HepG2 (cell line): Measurements from ENCODE around the gene KRT73.

Source experiments
- CTCF ChIP-seq: sonication (generic); formaldehyde crosslinking; IDR thresholded peaks from 2 replicates; pipeline ENCODE4 v1.5.0; 2020; ENCODE audit warnings: mild to moderate bottlenecking, missing genetic modification reagents, moderate library complexity
- ERF ChIP-seq: IDR thresholded peaks from 2 replicates; pipeline ENCODE4 v1.6.1; 2018; ENCODE audit warnings: missing biosample characterization, missing genetic modification reagents
- EZH2 ChIP-seq: conservative IDR thresholded peaks from 2 replicates; pipeline ENCODE4 v1.6.1; 2012; ENCODE audit warnings: mild to moderate bottlenecking, low read depth, low read length, moderate library complexity
- KAT8 ChIP-seq: IDR thresholded peaks from 2 replicates; pipeline ENCODE4 v1.6.1; 2016; ENCODE audit warnings: missing genetic modification reagents, missing compliant biosample characterization
- NONO ChIP-seq, 2 experiments: fragments of 450-650 bp in 1 of 2; sonication (generic) in 1 of 2; formaldehyde crosslinking in 1 of 2; IDR thresholded peaks in 1 of 2; conservative IDR thresholded peaks in 1 of 2; 2 replicates each; pipeline versions ENCODE4 v1.6.1 to v1.8.0; 2017 to 2022; ENCODE audit warnings: mild to moderate bottlenecking in 1 of 2, missing genetic modification reagents in 1 of 2, moderate library complexity in 1 of 2
- PATZ1 ChIP-seq: sonication (generic); formaldehyde crosslinking; IDR thresholded peaks from 2 replicates; pipeline ENCODE4 v1.4.0; 2020; ENCODE audit warnings: missing genetic modification reagents
- POLR2A ChIP-seq, 2 experiments: IDR thresholded peaks; 2 replicates each; pipeline ENCODE4 v1.6.1; 2011; ENCODE audit warnings: low read depth in 2 of 2, low read length in 2 of 2, mild to moderate bottlenecking in 1 of 2, moderate library complexity in 1 of 2; ENCODE audit not compliant: insufficient read depth in 1 of 2
- ZBTB34 ChIP-seq: sonication (generic); formaldehyde crosslinking; IDR thresholded peaks from 2 replicates; pipeline ENCODE4 v1.8.0; 2022; ENCODE audit warnings: mild to moderate bottlenecking, missing genetic modification reagents
- ZC3H4 ChIP-seq: sonication (generic); formaldehyde crosslinking; IDR thresholded peaks from 2 replicates; pipeline ENCODE4 v1.4.0; 2020; ENCODE audit warnings: missing genetic modification reagents, borderline replicate concordance
- TF ChIP-seq, protein P1 (sequence below): sonication (generic); formaldehyde crosslinking; IDR thresholded peaks from 2 replicates; pipeline ENCODE4 v1.4.0; 2020; ENCODE audit warnings: missing genetic modification reagents, borderline replicate concordance
- TF ChIP-seq, protein P2 (sequence below): IDR thresholded peaks from 2 replicates; pipeline ENCODE4 v1.6.1; 2016; ENCODE audit warnings: low read depth
- TF ChIP-seq, protein P3 (sequence below): IDR thresholded peaks from 2 replicates; pipeline ENCODE4 v1.6.1; 2016; ENCODE audit warnings: low read depth, missing genetic modification reagents, missing compliant biosample characterization

GRCh38 chr12:52616680-52617402 is 1.5 kb downstream of the KRT73 start:
- TF ChIP-seq ZC3H4 (no peak), PATZ1 (no peak), POLR2A (IDR thresholded peaks at IDR 0.05; ENCODE audit: insufficient read depth in 1 of 2, low read depth in 2 of 2, low read length in 2 of 2) (no peak), ZBTB34 (CRISPR knock-in tag) (no peak), EZH2 (no peak), NONO (IDR thresholded peaks at IDR 0.05) (no peak), NONO (CRISPR knock-in tag; conservative IDR thresholded peaks at IDR 0.05) (no peak), CTCF (CRISPR knock-in tag) (no peak), ERF (no peak), KAT8 (CRISPR knock-in tag) (no peak)
- TF ChIP-seq, protein P1, sequence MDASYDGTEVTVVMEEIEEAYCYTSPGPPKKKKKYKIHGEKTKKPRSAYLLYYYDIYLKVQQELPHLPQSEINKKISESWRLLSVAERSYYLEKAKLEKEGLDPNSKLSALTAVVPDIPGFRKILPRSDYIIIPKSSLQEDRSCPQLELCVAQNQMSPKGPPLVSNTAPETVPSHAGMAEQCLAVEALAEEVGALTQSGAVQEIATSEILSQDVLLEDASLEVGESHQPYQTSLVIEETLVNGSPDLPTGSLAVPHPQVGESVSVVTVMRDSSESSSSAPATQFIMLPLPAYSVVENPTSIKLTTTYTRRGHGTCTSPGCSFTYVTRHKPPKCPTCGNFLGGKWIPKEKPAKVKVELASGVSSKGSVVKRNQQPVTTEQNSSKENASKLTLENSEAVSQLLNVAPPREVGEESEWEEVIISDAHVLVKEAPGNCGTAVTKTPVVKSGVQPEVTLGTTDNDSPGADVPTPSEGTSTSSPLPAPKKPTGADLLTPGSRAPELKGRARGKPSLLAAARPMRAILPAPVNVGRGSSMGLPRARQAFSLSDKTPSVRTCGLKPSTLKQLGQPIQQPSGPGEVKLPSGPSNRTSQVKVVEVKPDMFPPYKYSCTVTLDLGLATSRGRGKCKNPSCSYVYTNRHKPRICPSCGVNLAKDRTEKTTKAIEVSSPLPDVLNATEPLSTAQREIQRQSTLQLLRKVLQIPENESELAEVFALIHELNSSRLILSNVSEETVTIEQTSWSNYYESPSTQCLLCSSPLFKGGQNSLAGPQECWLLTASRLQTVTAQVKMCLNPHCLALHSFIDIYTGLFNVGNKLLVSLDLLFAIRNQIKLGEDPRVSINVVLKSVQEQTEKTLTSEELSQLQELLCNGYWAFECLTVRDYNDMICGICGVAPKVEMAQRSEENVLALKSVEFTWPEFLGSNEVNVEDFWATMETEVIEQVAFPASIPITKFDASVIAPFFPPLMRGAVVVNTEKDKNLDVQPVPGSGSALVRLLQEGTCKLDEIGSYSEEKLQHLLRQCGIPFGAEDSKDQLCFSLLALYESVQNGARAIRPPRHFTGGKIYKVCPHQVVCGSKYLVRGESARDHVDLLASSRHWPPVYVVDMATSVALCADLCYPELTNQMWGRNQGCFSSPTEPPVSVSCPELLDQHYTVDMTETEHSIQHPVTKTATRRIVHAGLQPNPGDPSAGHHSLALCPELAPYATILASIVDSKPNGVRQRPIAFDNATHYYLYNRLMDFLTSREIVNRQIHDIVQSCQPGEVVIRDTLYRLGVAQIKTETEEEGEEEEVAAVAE (CRISPR knock-in tag), result no peak
- TF ChIP-seq, protein P2, sequence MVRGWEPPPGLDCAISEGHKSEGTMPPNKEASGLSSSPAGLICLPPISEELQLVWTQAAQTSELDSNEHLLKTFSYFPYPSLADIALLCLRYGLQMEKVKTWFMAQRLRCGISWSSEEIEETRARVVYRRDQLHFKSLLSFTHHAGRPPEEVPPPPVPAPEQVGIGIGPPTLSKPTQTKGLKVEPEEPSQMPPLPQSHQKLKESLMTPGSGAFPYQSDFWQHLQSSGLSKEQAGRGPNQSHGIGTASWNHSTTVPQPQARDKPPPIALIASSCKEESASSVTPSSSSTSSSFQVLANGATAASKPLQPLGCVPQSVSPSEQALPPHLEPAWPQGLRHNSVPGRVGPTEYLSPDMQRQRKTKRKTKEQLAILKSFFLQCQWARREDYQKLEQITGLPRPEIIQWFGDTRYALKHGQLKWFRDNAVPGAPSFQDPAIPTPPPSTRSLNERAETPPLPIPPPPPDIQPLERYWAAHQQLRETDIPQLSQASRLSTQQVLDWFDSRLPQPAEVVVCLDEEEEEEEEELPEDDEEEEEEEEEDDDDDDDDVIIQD (CRISPR knock-in tag), result no peak
- TF ChIP-seq, protein P3, sequence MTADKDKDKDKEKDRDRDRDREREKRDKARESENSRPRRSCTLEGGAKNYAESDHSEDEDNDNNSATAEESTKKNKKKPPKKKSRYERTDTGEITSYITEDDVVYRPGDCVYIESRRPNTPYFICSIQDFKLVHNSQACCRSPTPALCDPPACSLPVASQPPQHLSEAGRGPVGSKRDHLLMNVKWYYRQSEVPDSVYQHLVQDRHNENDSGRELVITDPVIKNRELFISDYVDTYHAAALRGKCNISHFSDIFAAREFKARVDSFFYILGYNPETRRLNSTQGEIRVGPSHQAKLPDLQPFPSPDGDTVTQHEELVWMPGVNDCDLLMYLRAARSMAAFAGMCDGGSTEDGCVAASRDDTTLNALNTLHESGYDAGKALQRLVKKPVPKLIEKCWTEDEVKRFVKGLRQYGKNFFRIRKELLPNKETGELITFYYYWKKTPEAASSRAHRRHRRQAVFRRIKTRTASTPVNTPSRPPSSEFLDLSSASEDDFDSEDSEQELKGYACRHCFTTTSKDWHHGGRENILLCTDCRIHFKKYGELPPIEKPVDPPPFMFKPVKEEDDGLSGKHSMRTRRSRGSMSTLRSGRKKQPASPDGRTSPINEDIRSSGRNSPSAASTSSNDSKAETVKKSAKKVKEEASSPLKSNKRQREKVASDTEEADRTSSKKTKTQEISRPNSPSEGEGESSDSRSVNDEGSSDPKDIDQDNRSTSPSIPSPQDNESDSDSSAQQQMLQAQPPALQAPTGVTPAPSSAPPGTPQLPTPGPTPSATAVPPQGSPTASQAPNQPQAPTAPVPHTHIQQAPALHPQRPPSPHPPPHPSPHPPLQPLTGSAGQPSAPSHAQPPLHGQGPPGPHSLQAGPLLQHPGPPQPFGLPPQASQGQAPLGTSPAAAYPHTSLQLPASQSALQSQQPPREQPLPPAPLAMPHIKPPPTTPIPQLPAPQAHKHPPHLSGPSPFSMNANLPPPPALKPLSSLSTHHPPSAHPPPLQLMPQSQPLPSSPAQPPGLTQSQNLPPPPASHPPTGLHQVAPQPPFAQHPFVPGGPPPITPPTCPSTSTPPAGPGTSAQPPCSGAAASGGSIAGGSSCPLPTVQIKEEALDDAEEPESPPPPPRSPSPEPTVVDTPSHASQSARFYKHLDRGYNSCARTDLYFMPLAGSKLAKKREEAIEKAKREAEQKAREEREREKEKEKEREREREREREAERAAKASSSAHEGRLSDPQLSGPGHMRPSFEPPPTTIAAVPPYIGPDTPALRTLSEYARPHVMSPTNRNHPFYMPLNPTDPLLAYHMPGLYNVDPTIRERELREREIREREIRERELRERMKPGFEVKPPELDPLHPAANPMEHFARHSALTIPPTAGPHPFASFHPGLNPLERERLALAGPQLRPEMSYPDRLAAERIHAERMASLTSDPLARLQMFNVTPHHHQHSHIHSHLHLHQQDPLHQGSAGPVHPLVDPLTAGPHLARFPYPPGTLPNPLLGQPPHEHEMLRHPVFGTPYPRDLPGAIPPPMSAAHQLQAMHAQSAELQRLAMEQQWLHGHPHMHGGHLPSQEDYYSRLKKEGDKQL (CRISPR knock-in tag), result no peak
